GM18526 (cell line): ENCODE measurements around the gene WT1.

Experiments
- POLR2A ChIP-seq: IDR thresholded peaks from 3 replicates; pipeline ENCODE4 v1.6.1; 2011; ENCODE audit not compliant: insufficient read length; ENCODE audit errors: extremely low read depth

The WT1 gene

DNA sequence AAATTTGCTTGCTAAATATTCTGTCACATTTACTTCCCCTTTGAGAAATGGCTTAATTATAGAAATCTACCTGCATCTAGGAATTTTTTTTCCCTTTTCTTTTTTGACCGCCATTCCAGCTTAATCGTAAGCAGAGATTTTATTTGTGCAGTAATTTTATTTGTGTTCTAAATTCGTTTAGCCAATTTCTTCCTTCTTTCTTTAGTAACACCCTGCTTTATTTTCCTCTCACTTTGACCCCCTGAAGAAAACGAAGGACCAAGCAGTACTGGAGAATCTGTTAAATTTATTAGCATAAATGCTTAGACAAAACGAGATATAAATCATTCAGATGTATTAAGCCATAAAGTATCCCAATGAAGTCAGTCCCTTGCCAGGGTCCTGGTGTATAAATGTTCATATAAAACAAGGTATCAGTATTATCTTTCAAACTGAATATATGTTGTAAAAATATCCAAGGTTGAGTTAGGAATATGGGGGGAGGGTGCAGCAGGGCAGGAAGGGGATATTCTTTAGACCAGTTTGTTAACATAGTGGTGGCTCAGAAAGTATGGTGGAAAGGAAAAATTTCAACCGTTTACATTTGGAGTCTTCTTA is 5.1 kb upstream of the WT1 start:
- no peak for TF ChIP-seq POLR2A

DNA sequence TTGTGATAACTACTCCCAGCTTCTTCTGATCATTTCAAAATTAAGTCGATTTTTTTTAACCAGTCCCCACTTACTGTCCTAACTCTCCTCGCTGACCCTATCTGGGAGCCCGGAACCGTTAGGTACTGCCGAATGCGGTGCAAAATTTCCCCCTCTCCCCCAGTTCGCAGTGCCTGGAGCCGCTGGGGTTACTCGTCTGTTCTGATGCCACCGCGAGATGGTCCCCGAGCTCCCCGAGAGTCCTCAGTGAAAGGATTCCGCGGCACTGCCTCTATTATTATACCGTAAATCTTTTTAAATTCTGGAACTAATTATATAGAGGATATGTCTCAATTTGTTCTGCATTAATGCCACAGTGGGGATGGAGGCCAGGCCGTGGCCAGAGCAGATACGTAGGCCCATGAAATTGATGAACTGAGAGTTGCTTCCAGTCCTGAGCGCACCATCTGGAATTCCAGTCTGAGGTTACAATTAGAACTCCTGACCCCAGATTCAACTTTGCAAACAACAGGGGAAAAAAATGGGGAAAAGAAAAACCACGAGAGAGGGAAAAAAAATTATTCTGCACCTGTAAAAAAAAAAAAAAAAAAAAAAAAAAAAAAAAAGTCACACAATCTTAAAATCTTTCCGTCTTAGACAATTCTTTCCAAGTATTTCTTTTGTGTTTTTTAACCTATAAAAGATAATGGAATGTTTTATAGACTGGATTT is 4.3 kb upstream of the WT1 start:
- no peak for TF ChIP-seq POLR2A

DNA sequence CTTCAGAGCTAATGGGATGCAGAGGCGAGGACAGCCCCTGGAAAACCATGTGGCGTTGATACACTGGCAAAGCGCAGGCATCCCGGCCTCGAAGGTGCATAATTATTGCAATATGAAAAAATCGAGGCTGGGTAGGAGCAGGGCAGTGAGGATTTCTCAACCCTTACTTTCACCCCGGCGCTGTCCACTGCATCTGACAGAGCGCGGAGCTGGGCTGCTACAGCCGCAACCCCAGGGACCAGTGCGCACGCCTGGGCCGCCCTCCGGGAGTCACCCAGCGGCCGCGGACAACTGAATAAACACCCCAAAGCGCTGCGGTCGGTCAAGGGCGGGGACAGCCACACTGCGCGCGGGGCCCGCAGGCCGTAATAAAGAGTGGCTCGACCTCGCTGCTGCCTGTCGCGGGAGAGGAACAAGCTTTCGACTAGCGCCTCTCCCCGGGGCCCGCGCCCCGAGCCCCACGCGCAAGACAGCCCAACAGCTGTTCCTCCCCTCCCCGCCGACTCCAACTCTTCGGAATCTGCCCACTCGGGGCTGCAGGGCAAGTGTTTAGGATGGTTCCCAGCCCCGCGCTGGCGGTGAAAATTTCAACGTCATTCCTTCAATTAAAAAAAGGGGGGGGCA is 3.6 kb upstream of the WT1 start:
- no peak for TF ChIP-seq POLR2A

DNA sequence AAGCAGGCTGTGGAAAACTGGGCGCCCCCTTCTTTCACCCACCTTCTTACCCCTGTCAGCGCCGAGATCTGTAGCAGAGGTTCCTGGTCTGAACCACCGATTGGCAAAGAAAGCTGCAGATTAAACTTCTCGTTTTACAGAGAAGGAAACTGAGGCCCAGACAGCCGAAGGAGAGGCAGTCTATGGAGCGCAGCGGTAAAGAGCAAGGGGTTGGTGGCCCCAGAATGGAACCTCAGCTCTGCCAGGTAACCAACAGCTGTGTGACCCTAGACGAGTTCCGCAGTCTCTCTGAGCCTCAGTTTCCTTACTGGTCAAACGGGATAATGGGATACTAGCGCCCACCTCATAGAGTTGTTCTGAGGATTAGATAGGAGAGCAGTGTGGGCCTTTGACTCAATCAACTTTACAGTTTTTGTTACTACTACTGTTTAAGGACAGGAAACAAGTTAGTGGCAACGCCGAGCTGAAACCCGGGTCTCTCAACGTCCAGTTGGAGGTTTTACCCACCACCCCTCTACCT is 3.1 kb upstream of the WT1 start:
- TF ChIP-seq POLR2A: no peak

DNA sequence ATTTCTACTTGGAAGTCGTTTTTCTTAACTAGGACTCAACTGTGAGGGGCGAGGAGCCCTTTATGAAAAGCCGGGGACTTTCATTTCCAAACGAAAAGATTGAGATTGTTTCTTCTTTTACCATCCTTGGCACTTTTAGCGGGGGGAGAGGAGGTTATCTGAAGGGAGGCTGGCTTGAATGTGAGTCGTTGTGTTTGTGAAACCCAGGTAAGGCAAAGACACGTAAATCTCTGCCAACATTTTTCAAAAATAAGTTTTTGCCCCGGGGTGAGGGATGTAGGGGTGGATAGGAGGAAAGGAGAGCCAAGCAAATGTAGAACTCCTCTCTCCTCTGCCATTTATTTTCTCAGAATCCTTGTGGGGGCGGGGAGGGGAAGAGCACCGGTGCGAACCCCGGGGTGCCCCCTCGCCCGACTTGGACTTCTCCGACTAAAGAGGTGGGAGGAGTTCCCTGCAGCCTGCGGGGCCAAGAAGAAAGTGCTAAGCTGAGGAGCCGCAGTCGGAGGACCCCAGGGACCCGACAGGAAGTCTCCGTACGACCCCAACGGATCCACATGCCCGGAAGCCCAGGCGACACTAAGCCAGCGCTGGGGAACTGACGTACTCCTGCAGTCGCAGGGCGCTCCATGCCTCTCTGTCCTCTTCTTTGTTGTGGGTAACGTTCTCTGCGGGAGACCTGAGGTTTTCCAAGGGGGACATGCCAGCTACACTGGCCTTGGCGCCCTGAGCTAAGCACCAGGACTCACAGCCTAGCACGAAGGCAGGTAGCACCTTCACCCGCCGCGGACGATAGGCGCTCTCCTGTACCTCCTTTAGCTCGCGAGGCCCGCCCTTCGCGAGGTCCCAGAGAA is 2.4 kb upstream of the WT1 start:
- no peak for TF ChIP-seq POLR2A

DNA sequence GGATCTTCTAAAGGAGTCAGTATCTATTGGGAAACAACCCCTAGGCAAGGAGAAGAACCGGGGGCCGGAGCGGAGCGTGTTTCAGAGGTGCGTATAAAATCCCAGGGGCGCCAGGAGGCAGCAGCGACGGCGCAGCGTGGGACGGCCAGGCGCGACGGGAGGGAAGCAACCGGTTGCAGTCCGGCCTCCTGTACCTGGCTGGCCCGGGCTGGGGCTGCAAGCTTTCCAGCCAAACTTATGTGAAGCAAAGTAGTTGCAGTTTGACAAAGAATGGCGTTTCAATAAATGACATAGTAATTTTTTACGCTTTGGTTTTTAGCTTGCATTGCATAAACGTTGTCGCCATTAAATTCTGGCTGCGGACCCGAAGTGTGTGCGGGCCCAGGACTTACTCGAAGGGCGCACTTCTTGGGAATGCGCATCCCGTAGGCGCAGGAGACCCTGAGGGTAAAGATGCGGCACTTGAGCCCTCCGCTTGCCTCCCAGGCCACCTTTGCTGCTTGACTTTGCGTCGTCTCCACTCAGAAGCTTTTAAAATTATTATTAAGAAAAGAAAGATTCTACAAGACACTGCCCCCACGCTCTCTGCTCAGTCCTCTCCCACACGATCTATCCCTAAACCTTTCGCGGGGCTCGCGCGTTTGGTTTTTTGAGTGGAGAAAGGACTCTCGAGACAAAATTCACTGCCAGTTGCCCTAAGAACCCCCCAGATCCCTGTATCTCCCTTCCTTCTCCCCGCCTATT is 1.6 kb upstream of the WT1 start:
- TF ChIP-seq POLR2A: no peak

DNA sequence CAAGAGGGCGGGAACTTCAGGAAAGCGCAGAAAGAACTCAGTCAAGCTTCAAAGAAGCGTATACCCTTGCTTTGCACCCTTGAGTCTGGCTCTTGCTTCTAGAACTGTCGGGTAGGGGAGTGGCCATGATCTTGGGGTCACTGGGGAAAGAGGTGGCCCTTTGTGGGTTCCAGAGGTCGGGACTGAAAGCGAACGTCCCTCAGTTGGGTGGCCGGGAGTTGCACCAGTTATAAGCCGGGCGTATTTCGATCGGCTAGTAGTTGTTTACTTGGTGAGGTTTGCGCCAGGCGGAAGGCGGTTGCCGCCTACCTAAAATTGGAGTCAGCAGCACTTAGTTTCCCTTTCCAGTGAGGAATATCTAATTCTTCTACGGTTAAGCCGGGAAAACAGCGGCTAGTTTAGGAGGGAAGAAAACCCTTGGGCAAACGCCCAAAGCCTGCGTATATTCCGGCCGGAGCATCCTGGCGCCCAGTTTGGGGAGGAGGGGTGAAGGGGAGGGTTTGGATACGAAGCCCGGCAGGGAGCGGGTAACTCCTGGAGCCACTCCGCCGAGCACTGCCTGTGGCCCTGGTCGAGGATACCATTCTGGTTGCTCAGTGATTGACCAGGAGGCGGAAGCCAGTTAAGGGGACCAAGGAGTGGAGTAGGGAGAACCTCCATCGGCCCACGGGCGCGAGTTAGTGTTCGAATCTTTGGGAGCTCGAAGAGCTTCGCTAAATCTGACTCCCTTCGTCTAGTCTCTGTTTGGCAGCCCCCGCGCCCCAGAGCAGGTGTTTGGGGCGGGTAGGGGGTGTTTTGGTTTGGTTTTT is 807 bp upstream of the WT1 start:
- TF ChIP-seq POLR2A: no peak

DNA sequence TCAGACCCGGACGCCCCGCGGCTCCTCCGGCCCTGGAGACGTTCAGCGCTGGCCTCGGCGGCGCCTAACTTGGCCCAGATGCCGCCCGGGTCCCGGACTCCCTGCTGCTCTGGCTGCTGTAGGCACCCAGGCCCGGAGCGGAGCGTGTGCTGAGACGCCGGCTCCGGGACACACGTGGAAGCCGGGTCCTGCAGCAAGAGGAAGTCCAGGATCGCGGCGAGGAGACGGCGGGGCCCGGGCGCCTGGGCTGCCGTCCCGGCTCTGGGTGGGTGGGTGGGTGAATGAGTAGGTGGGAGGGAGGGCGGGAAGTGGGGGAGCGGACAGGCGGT is 223 bp downstream of the WT1 start:
- TF ChIP-seq POLR2A: no peak

DNA sequence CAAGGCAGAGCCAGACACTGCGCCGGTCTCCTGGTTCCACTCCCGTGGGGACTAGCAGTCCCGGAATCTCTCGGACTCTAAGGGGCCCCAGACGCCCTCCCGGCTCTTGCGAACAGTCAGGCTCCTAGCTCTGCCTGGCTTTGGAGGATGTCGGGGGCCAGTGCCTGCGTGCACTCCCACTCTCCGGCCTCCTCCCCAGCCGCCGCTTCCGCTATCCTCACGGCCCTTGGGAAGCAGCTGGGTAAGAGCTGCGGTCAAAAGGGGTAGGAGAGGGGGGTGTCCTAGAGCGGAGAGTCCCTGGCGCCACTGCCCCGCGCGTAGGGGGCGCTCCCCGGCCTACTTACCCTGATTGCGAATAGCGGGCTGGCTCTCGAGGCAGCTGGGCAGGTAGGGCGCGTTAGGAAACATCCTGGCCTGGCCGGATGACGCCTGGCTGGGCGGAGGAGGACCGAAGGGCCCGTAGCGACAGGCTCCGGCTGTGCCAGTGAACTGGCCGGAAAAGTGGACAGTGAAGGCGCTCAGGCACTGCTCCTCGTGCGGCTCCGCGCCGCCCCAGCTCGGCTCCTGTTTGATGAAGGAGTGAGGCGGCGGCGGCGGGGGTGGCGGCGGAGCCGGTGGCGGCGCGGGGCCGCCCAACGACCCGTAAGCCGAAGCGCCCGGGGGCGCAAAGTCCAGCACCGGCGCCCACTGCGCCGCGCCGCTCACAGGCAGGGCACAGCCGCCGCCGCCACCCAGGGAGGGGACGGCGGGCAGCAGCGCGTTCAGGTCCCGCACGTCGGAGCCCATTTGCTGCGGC is 785 bp downstream of the WT1 start:
- no peak for TF ChIP-seq POLR2A

DNA sequence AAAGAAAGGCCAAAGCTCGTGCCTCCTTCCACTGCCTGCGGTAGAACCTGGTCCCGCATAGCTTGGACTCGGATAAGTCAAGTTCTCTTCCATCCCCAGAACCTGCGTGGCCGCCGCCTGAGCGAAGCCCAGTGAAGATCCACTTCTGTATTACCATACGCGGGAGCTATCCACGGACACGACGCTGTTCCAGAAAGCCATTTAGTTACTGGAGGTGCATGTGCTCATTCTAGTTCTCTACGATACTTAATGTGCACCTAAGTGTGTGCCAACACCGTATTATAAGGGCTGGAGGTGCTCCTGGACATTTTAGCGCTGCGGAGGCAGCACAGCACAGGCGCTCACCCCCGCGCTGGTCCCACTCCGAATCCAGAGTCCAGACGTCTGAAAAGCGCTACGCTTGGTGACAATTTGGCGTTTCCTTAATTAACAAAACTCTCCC is 1.4 kb downstream of the WT1 start:
- TF ChIP-seq POLR2A: no peak

DNA sequence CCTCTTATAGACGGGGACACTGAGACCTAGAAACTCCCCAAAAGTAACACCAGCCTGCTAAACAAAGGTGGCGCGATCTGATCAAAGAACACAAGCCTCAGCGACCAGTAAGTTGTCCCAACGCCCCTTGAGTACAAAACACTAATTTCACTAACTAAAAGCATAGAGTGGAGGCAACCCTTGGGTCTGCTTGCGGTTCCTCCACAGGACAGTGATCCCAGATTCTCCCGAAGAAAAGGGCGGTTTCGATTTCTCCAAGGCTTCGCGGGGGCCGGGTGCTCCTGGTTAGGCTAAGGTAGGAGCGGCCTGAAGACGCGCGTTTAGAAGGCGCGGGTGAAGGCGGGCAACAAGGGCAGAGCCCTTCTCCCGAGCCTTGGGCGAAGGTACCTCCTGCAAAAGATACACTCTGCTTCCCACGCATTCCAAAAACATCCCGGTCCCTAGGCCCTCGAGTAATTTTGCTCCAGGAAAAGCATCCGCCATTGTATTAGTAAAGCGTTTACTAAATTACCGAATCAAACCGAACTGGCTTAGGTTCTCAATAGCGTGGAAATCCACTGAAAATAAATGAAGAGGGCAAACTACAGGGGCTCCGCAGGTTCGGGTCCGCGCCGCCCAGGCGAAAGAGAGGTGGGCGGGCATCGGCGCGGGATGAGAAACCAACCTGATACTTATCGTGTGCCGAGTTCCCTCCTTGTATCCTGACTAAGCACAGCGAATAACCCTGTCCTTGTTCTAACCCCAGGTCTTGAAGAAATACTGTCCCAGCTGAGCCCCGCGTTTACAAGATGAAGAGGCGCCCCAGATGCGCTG is 2.0 kb downstream of the WT1 start:
- TF ChIP-seq POLR2A: no peak

DNA sequence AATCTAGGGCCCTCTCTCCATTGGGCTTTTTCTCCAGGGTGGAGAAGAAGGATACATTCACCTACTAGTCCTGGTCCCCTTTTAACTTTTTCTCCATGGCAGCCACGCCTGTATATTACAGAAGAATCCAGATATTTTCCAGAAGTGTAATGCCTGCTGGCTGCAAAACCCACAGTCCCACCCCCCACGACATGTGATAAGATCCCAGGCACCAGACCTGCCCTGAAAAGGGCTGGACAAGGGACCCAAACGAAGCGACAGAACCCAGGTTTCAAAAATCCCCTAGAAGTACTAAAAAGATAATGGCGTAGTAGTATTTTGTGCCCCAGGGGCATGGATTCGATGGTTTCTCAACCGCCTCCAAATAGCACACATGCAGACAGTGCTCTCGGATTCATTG is 2.8 kb downstream of the WT1 start:
- TF ChIP-seq POLR2A: no peak

DNA sequence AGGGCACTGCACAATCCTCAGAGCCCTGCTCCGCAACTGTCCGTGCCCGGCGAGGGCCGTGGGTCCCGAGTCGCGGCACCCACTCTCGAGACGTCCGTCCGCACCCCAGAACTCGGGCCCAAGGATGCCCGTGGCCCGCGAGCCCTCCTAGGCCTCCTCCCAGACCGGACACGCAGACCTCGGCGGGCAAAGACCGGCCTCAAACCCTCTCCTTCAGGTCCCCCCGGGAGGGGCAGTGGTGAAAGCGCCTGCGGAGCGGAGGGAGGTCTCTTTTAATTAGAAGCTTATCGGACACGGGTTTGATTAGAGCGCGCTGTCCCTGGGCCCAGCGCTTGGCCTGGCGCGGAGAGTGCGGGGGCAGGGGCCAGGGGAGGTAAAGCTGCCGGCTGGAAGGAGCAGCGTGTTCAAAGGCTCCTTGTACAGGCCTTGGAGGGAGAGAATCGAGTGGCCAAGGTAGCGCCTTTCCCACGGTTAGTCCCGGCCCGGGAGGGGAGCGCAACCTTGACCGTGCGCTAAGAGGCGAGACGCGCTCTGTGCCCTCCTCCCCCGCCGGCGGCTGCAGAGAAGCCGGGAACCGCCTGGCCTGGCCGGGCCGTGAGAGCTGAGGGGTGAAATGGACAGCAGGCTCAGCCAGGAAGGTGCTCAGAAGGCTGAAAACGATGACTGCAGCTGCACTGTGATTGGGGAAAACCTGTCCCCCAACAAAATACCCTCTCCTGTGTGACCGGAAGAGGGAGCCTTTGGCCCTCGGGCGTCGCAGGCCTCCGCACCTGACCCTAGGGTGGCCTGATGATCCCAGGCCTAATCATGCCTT is 4.6 kb downstream of the WT1 start:
- no peak for TF ChIP-seq POLR2A
